Tibial nerve (tissue), 4 donors: ENCODE measurements around the gene IKZF1. TPM values are rescaled to one million over a fixed set of nuclear protein-coding genes. Genes with fewer than 3 reads are reported as not detected.

Experiments used
- DNase-seq, 2 donors: peaks; one replicate each; pipeline ENCODE4 v3.0.0-alpha.2; 2019; ENCODE audit warnings: low spot score in 2 of 2
- H3K27ac ChIP-seq, 4 donors: fragments of 200-600 bp; sonication (generic) in 3 of 4; one replicate each; pipeline ENCODE4 v1.5.1; 2017 to 2019; ENCODE audit warnings: mild to moderate bottlenecking in 1 of 4
- H3K27me3 ChIP-seq, 2 donors: fragments of 200-600 bp; sonication (generic) in 1 of 2; one replicate each; pipeline versions ENCODE4 v1.5.1 to v1.6.0; 2017 to 2019
- H3K36me3 ChIP-seq, 3 donors: fragments of 200-600 bp; sonication (generic); one replicate each; pipeline ENCODE4 v1.5.1; 2018 to 2019
- H3K4me1 ChIP-seq, 4 donors: fragments of 200-600 bp; sonication (generic) in 3 of 4; one replicate each; pipeline ENCODE4 v1.5.1; 2017 to 2019
- H3K4me3 ChIP-seq, 4 donors: fragments of 200-600 bp; sonication (generic) in 3 of 4; one replicate each; pipeline ENCODE4 v1.5.1; 2017 to 2019; ENCODE audit warnings: mild to moderate bottlenecking in 1 of 4, moderate library complexity in 1 of 4
- H3K9me3 ChIP-seq, 4 donors: fragments of 200-600 bp; sonication (generic) in 3 of 4; one replicate each; pipeline ENCODE4 v1.5.1; 2017 to 2019
- EP300 ChIP-seq, 2 donors: sonication (generic); formaldehyde crosslinking; IDR thresholded peaks; one replicate each; pipeline ENCODE4 v1.6.1; 2017; ENCODE audit warnings: antibody characterized with exemption in 2 of 2, mild to moderate bottlenecking in 1 of 2
- POLR2A ChIP-seq, 2 donors: fragments of 450-650 bp; IDR thresholded peaks; one replicate each; pipeline ENCODE4 v1.6.1; 2017; ENCODE audit warnings: antibody characterized with exemption in 2 of 2, mild to moderate bottlenecking in 2 of 2, moderate library complexity in 2 of 2
- WGBS, 2 donors: methylation state at CpG; one replicate each; pipeline ENCODE4 v1.1.5; 2018; 5-methylcytosine and 5-hydroxymethylcytosine counted together
- total RNA-seq, 4 donors: library from RNA; depleted of rRNA; stranded (reverse); fragments of >200 nt; gene quantifications; one replicate each; pipeline ENCODE4 v1.1.0, GENCODE V29; 2016
- TF ChIP-seq, protein P1 (sequence below), 5 experiments: fragments of 200-600 bp in 3 of 5; fragments of 450-650 bp in 2 of 5; sonication (generic) in 3 of 5; IDR thresholded peaks; one replicate each; pipeline ENCODE4 v1.5.1; 2016 to 2019; ENCODE audit warnings: antibody characterized with exemption in 5 of 5, mild to moderate bottlenecking in 3 of 5, moderate library complexity in 2 of 5

The IKZF1 gene
- total RNA-seq, 4 donors from 2014 or later, result 9.6 to 32.1 (median 20.7) TPM

DNA sequence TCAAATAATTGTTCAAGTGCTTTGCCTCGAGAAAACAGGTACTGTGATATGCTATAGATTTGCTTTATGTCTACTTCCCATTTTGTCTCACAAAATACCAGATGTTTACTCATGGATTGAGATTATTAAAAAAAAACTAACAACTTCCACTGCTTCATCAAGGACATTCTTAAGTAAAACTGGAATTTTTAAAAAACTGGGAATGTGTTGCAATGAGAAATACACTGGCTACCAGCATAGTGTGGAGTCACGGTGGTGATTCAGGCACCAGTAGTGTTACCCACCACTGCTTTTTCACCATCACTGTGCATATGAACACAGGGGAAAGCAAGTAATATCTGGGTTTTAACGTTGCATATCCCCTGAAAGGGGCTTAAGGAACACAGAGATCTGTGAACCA lies 124.4 kb downstream of the IKZF1 start:
- no peaks in the 10 kb centered on the region for H3K9me3 ChIP-seq
- no peaks in the 10 kb centered on the region for H3K4me1 ChIP-seq
- no peak for DNase-seq
- TF ChIP-seq EP300 (IDR thresholded peaks at IDR 0.05), result no peak
- no peak for TF ChIP-seq POLR2A (IDR thresholded peaks at IDR 0.05)
- no peak overlapping the region for H3K27ac ChIP-seq
- WGBS, 2 donors, result 80 to 81% methylated on average over 3 of the region's 3 CpGs
- H3K27me3 ChIP-seq, result no peaks in the 10 kb centered on the region
- no peaks in the 10 kb centered on the region for H3K36me3 ChIP-seq
- H3K4me3 ChIP-seq, result no peak overlapping the region

DNA sequence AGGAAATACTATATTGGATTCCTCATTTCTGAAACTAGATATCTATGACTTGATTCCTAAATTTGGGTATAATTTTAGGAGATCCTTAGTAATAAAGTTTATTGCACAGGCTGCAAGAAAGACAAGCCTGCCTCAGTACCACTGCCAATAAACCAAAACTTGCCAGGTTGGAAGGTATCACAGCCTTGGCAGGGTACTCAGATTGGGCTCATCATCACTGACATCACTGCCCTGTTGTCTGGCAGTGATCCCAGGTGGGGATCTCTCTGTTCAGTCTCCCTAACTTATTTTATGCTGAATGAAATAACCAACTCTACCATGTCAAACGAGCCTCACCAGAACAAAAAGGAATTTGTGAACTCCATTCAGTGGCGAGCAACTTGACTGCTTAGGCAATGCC lies 126.8 kb downstream of the IKZF1 start:
- 57 to 67% methylated on average over 2 of the region's 2 CpGs for WGBS, 2 donors
- no peaks in the 10 kb centered on the region for H3K36me3 ChIP-seq
- no peaks in the 10 kb centered on the region for H3K9me3 ChIP-seq
- H3K27me3 ChIP-seq, result no peaks in the 10 kb centered on the region
- TF ChIP-seq, protein P1, sequence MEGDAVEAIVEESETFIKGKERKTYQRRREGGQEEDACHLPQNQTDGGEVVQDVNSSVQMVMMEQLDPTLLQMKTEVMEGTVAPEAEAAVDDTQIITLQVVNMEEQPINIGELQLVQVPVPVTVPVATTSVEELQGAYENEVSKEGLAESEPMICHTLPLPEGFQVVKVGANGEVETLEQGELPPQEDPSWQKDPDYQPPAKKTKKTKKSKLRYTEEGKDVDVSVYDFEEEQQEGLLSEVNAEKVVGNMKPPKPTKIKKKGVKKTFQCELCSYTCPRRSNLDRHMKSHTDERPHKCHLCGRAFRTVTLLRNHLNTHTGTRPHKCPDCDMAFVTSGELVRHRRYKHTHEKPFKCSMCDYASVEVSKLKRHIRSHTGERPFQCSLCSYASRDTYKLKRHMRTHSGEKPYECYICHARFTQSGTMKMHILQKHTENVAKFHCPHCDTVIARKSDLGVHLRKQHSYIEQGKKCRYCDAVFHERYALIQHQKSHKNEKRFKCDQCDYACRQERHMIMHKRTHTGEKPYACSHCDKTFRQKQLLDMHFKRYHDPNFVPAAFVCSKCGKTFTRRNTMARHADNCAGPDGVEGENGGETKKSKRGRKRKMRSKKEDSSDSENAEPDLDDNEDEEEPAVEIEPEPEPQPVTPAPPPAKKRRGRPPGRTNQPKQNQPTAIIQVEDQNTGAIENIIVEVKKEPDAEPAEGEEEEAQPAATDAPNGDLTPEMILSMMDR (IDR thresholded peaks at IDR 0.05), result no peak
- no peak for TF ChIP-seq EP300 (IDR thresholded peaks at IDR 0.05)
- H3K4me1 ChIP-seq, result no peaks in the 10 kb centered on the region
- DNase-seq, result no peak
- no peak overlapping the region for H3K27ac ChIP-seq
- no peak overlapping the region for H3K4me3 ChIP-seq

DNA sequence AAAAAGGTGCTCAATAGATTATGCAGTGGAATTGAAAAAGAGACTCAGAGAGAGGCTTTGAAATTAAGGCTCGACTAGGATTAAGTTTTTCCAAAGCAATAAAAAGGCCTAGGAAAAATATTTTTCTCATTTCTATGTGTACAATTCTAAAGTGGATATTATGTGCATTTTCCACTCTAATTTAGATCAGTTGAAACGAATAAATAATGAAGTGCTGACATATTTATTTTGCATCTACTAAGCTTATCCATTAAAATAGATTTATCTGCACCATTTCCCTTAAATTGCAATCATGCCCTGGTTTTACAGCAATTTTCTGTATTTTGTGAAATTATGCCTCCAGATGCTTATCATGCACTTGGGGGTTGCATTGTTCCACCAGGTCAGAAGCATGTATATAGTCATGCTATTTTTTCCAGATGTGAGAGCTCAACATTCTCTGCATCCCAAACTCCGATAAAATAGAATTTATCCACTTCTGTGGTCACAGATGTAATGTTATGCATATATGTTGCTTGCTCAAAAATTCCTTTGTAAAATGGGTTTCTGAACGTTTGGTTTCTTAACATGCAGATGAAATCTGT lies 127.3 kb downstream of the IKZF1 start:
- TF ChIP-seq, protein P1 (IDR thresholded peaks at IDR 0.05), result no peak
- TF ChIP-seq POLR2A (IDR thresholded peaks at IDR 0.05) (no peak), EP300 (IDR thresholded peaks at IDR 0.05) (no peak)
- WGBS, 2 donors, result 55 to 61% methylated on average over 4 of the region's 4 CpGs
- H3K27me3 ChIP-seq, result no peaks in the 10 kb centered on the region
- no peaks in the 10 kb centered on the region for H3K4me1 ChIP-seq
- H3K36me3 ChIP-seq, result no peaks in the 10 kb centered on the region
- DNase-seq, result no peak
- H3K4me3 ChIP-seq, result no peak overlapping the region
- H3K27ac ChIP-seq, result no peak overlapping the region
- no peaks in the 10 kb centered on the region for H3K9me3 ChIP-seq

DNA sequence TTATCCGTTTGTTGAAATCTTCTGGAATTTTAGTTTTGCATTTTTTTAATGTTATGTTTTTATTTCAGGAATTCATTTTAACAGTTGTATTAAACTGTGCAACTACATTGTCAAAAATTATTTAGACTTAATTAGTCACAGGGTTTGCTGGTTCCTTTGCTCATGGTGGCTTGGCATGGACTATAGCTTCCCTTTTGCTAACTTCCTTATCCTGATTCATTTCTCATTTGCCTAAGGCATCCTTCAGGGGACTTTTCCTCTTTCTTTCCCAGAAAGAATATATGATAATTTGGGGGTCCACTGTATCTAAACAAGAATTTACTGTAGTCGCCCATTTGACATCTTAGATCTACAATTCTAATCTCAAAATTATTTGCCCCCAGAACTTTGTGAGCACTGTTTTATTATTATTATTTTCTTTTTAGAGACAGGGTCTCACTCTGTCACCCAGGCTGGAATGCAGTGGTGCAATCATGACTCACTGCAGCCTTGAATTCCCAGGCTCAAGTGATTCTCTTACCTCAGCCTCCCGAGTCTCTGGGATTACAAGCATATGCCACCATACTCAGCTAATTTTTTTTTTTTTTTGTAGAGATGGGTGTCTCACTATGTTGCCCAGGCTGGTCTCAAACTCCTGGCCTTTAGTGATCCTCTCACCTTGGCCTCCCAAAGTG lies 131.8 kb downstream of the IKZF1 start:
- Histone ChIP-seq H3K9me3 (no peaks in the 10 kb centered on the region), H3K27me3 (no peaks in the 10 kb centered on the region), H3K4me1 (no peaks in the 10 kb centered on the region), H3K27ac (no peak overlapping the region), H3K4me3 (no peak overlapping the region), H3K36me3 (peaks cover 0 to 41% (median 0%) of the 10 kb centered on the region in 3 donors)
- 76 to 81% methylated on average over 3 of the region's 3 CpGs for WGBS, 2 donors
- DNase-seq, result no peak
- TF ChIP-seq, protein P1 (IDR thresholded peaks at IDR 0.05), result no peak
- no peak for TF ChIP-seq EP300 (IDR thresholded peaks at IDR 0.05)
- no peak for TF ChIP-seq POLR2A (IDR thresholded peaks at IDR 0.05)

DNA sequence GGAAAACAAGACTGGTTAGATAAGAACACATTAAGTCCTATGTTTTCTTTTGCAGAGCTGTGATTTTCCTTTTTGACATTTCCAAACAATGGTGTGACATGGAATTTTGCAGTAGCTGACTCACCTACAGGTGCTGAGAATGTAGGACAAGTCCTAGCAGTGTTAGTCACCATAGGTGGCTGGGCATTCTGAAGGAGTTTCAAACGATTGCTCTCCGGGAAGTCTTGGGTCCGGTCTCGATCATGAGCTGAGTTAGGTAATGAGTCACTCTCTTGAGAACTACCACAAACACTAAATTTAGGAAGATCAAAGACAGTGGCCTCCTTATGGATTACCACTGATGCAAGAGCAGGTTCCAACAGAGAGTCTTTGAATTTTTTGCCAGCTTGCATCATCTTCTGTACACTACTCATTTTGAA lies 142.0 kb downstream of the IKZF1 start:
- Histone ChIP-seq H3K27ac (no peak overlapping the region), H3K36me3 (peaks cover 0 to 32% (median 0%) of the 10 kb centered on the region in 3 donors), H3K27me3 (no peaks in the 10 kb centered on the region), H3K9me3 (no peaks in the 10 kb centered on the region), H3K4me1 (peaks cover 0 to 17% (median 11%) of the 10 kb centered on the region in 4 donors), H3K4me3 (no peak overlapping the region)
- no peak for DNase-seq
- 81 to 86% methylated on average over 4 of the region's 4 CpGs for WGBS, 2 donors
- TF ChIP-seq, protein P1 (IDR thresholded peaks at IDR 0.05), result no peak
- TF ChIP-seq EP300 (IDR thresholded peaks at IDR 0.05) (no peak), POLR2A (IDR thresholded peaks at IDR 0.05) (no peak)
